Medulla oblongata (tissue), 1 donor: ENCODE results near the gene TIA1.
"Not testable (repeated sequence)": the region's sequence is repeated elsewhere in the genome, so short reads cannot be mapped to it uniquely, and the experiment has no call there.

Source experiments
- DNase-seq: peaks from one replicate; pipeline ENCODE4 v3.0.0-alpha.2; 2015; ENCODE audit errors: extremely low spot score

TIA1 gene

GRCh38 chr2:70248181-70248847, at the start of gene TIA1:
TIA1 (minus strand) TSS chr2:70248628; CDS start chr2:70248430, 198 bp downstream.
- DNase-seq, result peak; percentile 98

GRCh38 chr2:70297828-70298227, 49.4 kb upstream of the TIA1 start:
- not testable (repeated sequence) for DNase-seq

GRCh38 chr2:70283500-70284191, 35.2 kb upstream of the TIA1 start:
- DNase-seq, result no peak

GRCh38 chr2:70282439-70282838, 34.0 kb upstream of the TIA1 start:
- no peak for DNase-seq

GRCh38 chr2:70280242-70280798, 31.9 kb upstream of the TIA1 start:
- no peak for DNase-seq

- no peak for DNase-seq
Observed at GRCh38 chr2:70270323-70270722, 21.9 kb upstream of the TIA1 start.

- DNase-seq, result not testable (repeated sequence)
Observed at GRCh38 chr2:70269422-70270302, 21.2 kb upstream of the TIA1 start.

GRCh38 chr2:70266925-70267324, 18.5 kb upstream of the TIA1 start:
- not testable (repeated sequence) for DNase-seq

GRCh38 chr2:70261501-70261900, 13.1 kb upstream of the TIA1 start:
- DNase-seq, result no peak

- peak; percentile 23 for DNase-seq
Observed at GRCh38 chr2:70258532-70258875, 10.1 kb upstream of the TIA1 start.

GRCh38 chr2:70255637-70256314, 7.3 kb upstream of the TIA1 start:
- no peak for DNase-seq

- no peak for DNase-seq
Observed at GRCh38 chr2:70250434-70250833, 2.0 kb upstream of the TIA1 start.

GRCh38 chr2:70247364-70248180, 856 bp downstream of the TIA1 start:
- peak; percentile 71 for DNase-seq

- DNase-seq, result no peak
Observed at GRCh38 chr2:70243806-70244584, 4.4 kb downstream of the TIA1 start.

- DNase-seq, result no peak
Observed at GRCh38 chr2:70242552-70242951, 5.9 kb downstream of the TIA1 start.

GRCh38 chr2:70241340-70241739, 7.1 kb downstream of the TIA1 start:
- DNase-seq, result no peak

GRCh38 chr2:70240599-70240998, 7.8 kb downstream of the TIA1 start:
- no peak for DNase-seq

GRCh38 chr2:70233926-70234325, 14.5 kb downstream of the TIA1 start:
- DNase-seq, result no peak

GRCh38 chr2:70226781-70227180, 21.6 kb downstream of the TIA1 start:
- DNase-seq, result no peak

- DNase-seq, result not testable (repeated sequence)
Observed at GRCh38 chr2:70223305-70223704, 25.1 kb downstream of the TIA1 start.
